GM21717 (cell line): ENCODE results near the gene CDIPT.
"Not testable (repeated sequence)": the region's sequence is repeated elsewhere in the genome, so short reads cannot be mapped to it uniquely, and the experiment has no call there.

ENCODE experiments used
- ATAC-seq: cut with Tn5 transposase; IDR thresholded peaks from one replicate; pipeline ENCODE4 v1.9.1; 2021; ENCODE audit warnings: mild to moderate bottlenecking, moderate library complexity; ENCODE audit not compliant: unreplicated experiment

Gene CDIPT

GRCh38 chr16:29862884-29863668 lies at the start of gene CDIPT:
TSS of gene CDIPT (minus strand) at chr16:29863226. CDS start at chr16:29862857, 369 bp downstream.
- ATAC-seq, result peak; percentile 80

- ATAC-seq, result no peak
Measured at GRCh38 chr16:29912087-29912486, 49.1 kb upstream of the CDIPT start.

- no peak for ATAC-seq
Measured at GRCh38 chr16:29911676-29912010, 48.6 kb upstream of the CDIPT start.

GRCh38 chr16:29910819-29911675 lies 48.0 kb upstream of the CDIPT start:
- ATAC-seq, result no peak

- ATAC-seq, result not testable (repeated sequence)
Measured at GRCh38 chr16:29909851-29910250, 46.8 kb upstream of the CDIPT start.

GRCh38 chr16:29909391-29909790 lies 46.4 kb upstream of the CDIPT start:
- ATAC-seq, result no peak

- ATAC-seq, result no peak
Measured at GRCh38 chr16:29908719-29909220, 45.7 kb upstream of the CDIPT start.

- ATAC-seq, result no peak
Measured at GRCh38 chr16:29907973-29908372, 44.9 kb upstream of the CDIPT start.

GRCh38 chr16:29906520-29907244 lies 43.7 kb upstream of the CDIPT start:
- no peak for ATAC-seq

GRCh38 chr16:29905668-29906067 lies 42.6 kb upstream of the CDIPT start:
- no peak for ATAC-seq

GRCh38 chr16:29904947-29905346 lies 41.9 kb upstream of the CDIPT start:
- no peak for ATAC-seq

GRCh38 chr16:29903590-29903989 lies 40.6 kb upstream of the CDIPT start:
- ATAC-seq, result no peak

- no peak for ATAC-seq
Measured at GRCh38 chr16:29901607-29901945, 38.5 kb upstream of the CDIPT start.

- no peak for ATAC-seq
Measured at GRCh38 chr16:29900888-29901606, 38.0 kb upstream of the CDIPT start.

- ATAC-seq, result no peak
Measured at GRCh38 chr16:29900102-29900887, 37.3 kb upstream of the CDIPT start, which contains the start of gene ASPHD1. TSS of gene ASPHD1 (plus strand) at chr16:29900488. CDS start at chr16:29900972, 484 bp downstream.

GRCh38 chr16:29899516-29900101 lies 36.6 kb upstream of the CDIPT start, which contains the start of gene SEZ6L2:
TSS of gene SEZ6L2 (minus strand) at chr16:29899550. CDS start at chr16:29899019, 531 bp downstream.
- ATAC-seq, result no peak

- ATAC-seq, result no peak
Measured at GRCh38 chr16:29898804-29899515, 35.9 kb upstream of the CDIPT start.

GRCh38 chr16:29898135-29898803 lies 35.2 kb upstream of the CDIPT start:
- no peak for ATAC-seq
